Hepatocyte (in vitro differentiated cells): ENCODE data around the gene LIME1. TPM values are rescaled to one million over a fixed set of nuclear protein-coding genes. Genes with fewer than 3 reads are reported as not detected.

Experiments
- DNase-seq: peaks from one replicate; pipeline ENCODE4 v3.0.0-alpha.2; 2016; ENCODE audit warnings: low spot score
- H2AFZ ChIP-seq: fragments of 200-600 bp; sonication (generic); 2 replicates; pipeline ENCODE4 v1.6.0; 2016; ENCODE audit warnings: antibody characterized with exemption, mild to moderate bottlenecking
- H3K27ac ChIP-seq: fragments of 200-600 bp; sonication (generic); 2 replicates; pipeline ENCODE4 v1.5.1; 2016; ENCODE audit warnings: mild to moderate bottlenecking
- H3K27me3 ChIP-seq: fragments of 200-600 bp; sonication (generic); 2 replicates; pipeline ENCODE4 v1.6.1; 2016
- H3K36me3 ChIP-seq: fragments of 200-600 bp; sonication (generic); replicated peaks from 2 replicates; pipeline ENCODE4 v1.5.1; 2016; ENCODE audit warnings: low read depth; ENCODE audit not compliant: insufficient read depth
- H3K4me1 ChIP-seq: fragments of 200-600 bp; sonication (generic); 2 replicates; pipeline ENCODE4 v1.5.1; 2016; ENCODE audit warnings: mild to moderate bottlenecking, moderate library complexity; ENCODE audit not compliant: insufficient read depth
- H3K4me2 ChIP-seq: fragments of 200-600 bp; sonication (generic); 2 replicates; pipeline ENCODE4 v1.6.0; 2016
- H3K4me3 ChIP-seq: fragments of 200-600 bp; sonication (generic); 2 replicates; pipeline ENCODE4 v1.5.1; 2016; ENCODE audit warnings: mild to moderate bottlenecking
- H3K79me2 ChIP-seq: fragments of 200-600 bp; sonication (generic); 2 replicates; pipeline ENCODE4 v1.6.0; 2017; ENCODE audit warnings: mild to moderate bottlenecking
- H3K9me2 ChIP-seq: fragments of 200-600 bp; sonication (generic); replicated peaks from 2 replicates; pipeline ENCODE4 v1.6.0; 2017; ENCODE audit warnings: mild to moderate bottlenecking; ENCODE audit not compliant: insufficient read depth
- H3K9me3 ChIP-seq: fragments of 200-600 bp; sonication (generic); 2 replicates; pipeline ENCODE4 v1.5.1; 2016; ENCODE audit warnings: low read depth, mild to moderate bottlenecking
- H4K20me1 ChIP-seq: fragments of 200-600 bp; sonication (generic); 2 replicates; pipeline ENCODE4 v1.6.0; 2016; ENCODE audit warnings: mild to moderate bottlenecking; ENCODE audit not compliant: insufficient read depth, poor library complexity, severe bottlenecking
- CTCF ChIP-seq: fragments of 200-600 bp; sonication (generic); IDR thresholded peaks from 2 replicates; pipeline ENCODE4 v1.5.1; 2016; ENCODE audit warnings: antibody characterized with exemption, mild to moderate bottlenecking; ENCODE audit not compliant: poor library complexity
- EZH2 ChIP-seq: fragments of 200-600 bp; sonication (generic); IDR thresholded peaks from 2 replicates; pipeline ENCODE4 v1.6.1; 2016; ENCODE audit warnings: antibody characterized with exemption, mild to moderate bottlenecking, borderline replicate concordance
- EZH2phosphoT487 ChIP-seq: fragments of 200-600 bp; sonication (generic); IDR thresholded peaks from one replicate; pipeline ENCODE4 v1.6.1; 2018; ENCODE audit warnings: antibody characterized with exemption, mild to moderate bottlenecking, low read depth, moderate library complexity; ENCODE audit not compliant: unreplicated experiment, severe bottlenecking
- WGBS: methylation state at CpG from one replicate; pipeline ENCODE4 v1.1.6; 2016; ENCODE audit warnings: low lambda C conversion rate; ENCODE audit errors: missing lambda C conversion rate; 5-methylcytosine and 5-hydroxymethylcytosine counted together
- polyA plus RNA-seq: library from polyadenylated mRNA; unstranded; fragments of >200 nt; fragmentation: Nextera tagmentation; extraction: Ambion mirVana; gene quantifications from 2 replicates; pipeline ENCODE4 v1.2.1, GENCODE V29; 2016
- total RNA-seq: library from RNA; depleted of rRNA; stranded (reverse); fragments of >200 nt; gene quantifications from 2 replicates; pipeline ENCODE4 v1.2.3, GENCODE V29; 2014

The LIME1 gene
- total and polyA plus RNA-seq, 2 experiments from 2014 or later = 11.7 to 20.7 TPM

- peak overlapping the region; percentile 99 for H3K4me2 ChIP-seq
- no peaks in the 10 kb centered on the region for H3K9me3 ChIP-seq
- H3K27ac ChIP-seq = no peak overlapping the region
- H3K9me2 ChIP-seq = no peaks in the 10 kb centered on the region
- H3K79me2 ChIP-seq = peaks cover 6% of the 10 kb centered on the region
- H2AFZ ChIP-seq = no peak overlapping the region
- no peak for DNase-seq
- no peaks in the 10 kb centered on the region for H4K20me1 ChIP-seq
- TF ChIP-seq EZH2 (no peak), EZH2phosphoT487 (no peak), CTCF (no peak)
- H3K27me3 ChIP-seq = no peaks in the 10 kb centered on the region
- WGBS = 14% methylated on average over 6 of the region's 26 CpGs
- no peaks in the 10 kb centered on the region for H3K36me3 ChIP-seq
- peaks cover 31% of the 10 kb centered on the region for H3K4me1 ChIP-seq
- H3K4me3 ChIP-seq = no peak overlapping the region
These were observed 1.2 kb downstream of the LIME1 start for GRCh38 chr20:63737695-63737944.

- peak; percentile 63 for DNase-seq
- no peak overlapping the region for H3K4me3 ChIP-seq
These were observed 1.7 kb downstream of the LIME1 start for GRCh38 chr20:63737945-63738686.

GRCh38 chr20:63738687-63739129 lies 2.2 kb downstream of the LIME1 start:
- Histone ChIP-seq H3K4me2 (peak overlapping the region; percentile 99), H4K20me1 (no peaks in the 10 kb centered on the region), H3K9me2 (no peaks in the 10 kb centered on the region), H3K4me3 (peak overlapping the region; percentile 64), H3K27ac (peak overlapping the region; percentile 90), H3K27me3 (no peaks in the 10 kb centered on the region), H2AFZ (peak overlapping the region; percentile 60), H3K79me2 (peaks cover 6% of the 10 kb centered on the region), H3K36me3 (no peaks in the 10 kb centered on the region), H3K4me1 (peaks cover 31% of the 10 kb centered on the region), H3K9me3 (no peaks in the 10 kb centered on the region)
- 27% methylated on average over 18 of the region's 26 CpGs for WGBS
- DNase-seq = peak; percentile 81
- no peak for TF ChIP-seq EZH2phosphoT487
- no peak for TF ChIP-seq EZH2
- no peak for TF ChIP-seq CTCF

More at GRCh38 chr20:63737945-63738686, 1.7 kb downstream of the LIME1 start:
- Histone ChIP-seq H3K4me2 (peak overlapping the region; percentile 99), H3K27me3 (no peaks in the 10 kb centered on the region), H3K79me2 (peaks cover 6% of the 10 kb centered on the region), H3K36me3 (no peaks in the 10 kb centered on the region), H3K4me1 (peaks cover 31% of the 10 kb centered on the region), H3K27ac (peak overlapping the region; percentile 90), H2AFZ (no peak overlapping the region), H4K20me1 (no peaks in the 10 kb centered on the region), H3K9me3 (no peaks in the 10 kb centered on the region), H3K9me2 (no peaks in the 10 kb centered on the region)
- TF ChIP-seq EZH2 (no peak), CTCF (no peak), EZH2phosphoT487 (no peak)
- 33% methylated on average over 23 of the region's 43 CpGs for WGBS
